PC-9 (cell line): ENCODE measurements around the gene PDXDC1. TPM values are rescaled to one million over a fixed set of nuclear protein-coding genes. Genes with fewer than 3 reads are reported as not detected.
"Not testable (repeated sequence)": the region's sequence is repeated elsewhere in the genome, so short reads cannot be mapped to it uniquely, and the experiment has no call there.

ENCODE experiments used
- BruUV-seq: library from RNA; stranded (reverse); fragments of 400-500 nt; replicated peaks from 2 replicates; lab custom pipeline; 2021; lab: Mats Ljungman, UMichigan
- CTCF ChIA-PET: fragments of 300-600 bp; sonication (Branson Sonifier 250); formaldehyde crosslinking; loops from one replicate; lab custom pipeline; 2022; ENCODE audit warnings: antibody characterized with exemption; lab: Charles Lee
- POLR2A ChIA-PET: fragments of 300-600 bp; sonication (Branson Sonifier 250); formaldehyde crosslinking; loops from one replicate; lab custom pipeline; 2022; ENCODE audit warnings: antibody characterized with exemption; ENCODE audit not compliant: unreplicated experiment; lab: Charles Lee
- DNase-seq, 2 experiments: peaks; one replicate each; pipeline versions ENCODE4 v3.0.0 to v3.0.0-alpha.2; 2015 to 2022; ENCODE audit warnings: mixed read lengths in 1 of 2
- H2AFZ ChIP-seq: fragments of 200-600 bp; sonication (generic); 2 replicates; pipeline ENCODE4 v1.8.1; 2017; ENCODE audit warnings: antibody characterized with exemption
- H3F3A ChIP-seq: fragments of 200-600 bp; sonication (generic); 2 replicates; pipeline ENCODE4 v1.8.1; 2017; ENCODE audit warnings: antibody characterized with exemption, mild to moderate bottlenecking, low read depth; ENCODE audit not compliant: insufficient read depth
- H3K27ac ChIP-seq: fragments of 200-600 bp; sonication (generic); 2 replicates; pipeline ENCODE4 v1.6.1; 2016; ENCODE audit warnings: mixed run types
- H3K27me3 ChIP-seq: fragments of 200-600 bp; sonication (generic); 2 replicates; pipeline ENCODE4 v1.6.1; 2016; ENCODE audit warnings: low read depth, mixed run types; ENCODE audit not compliant: insufficient read depth
- H3K36me3 ChIP-seq: fragments of 200-600 bp; sonication (generic); 2 replicates; pipeline ENCODE4 v1.6.1; 2016; ENCODE audit warnings: low read depth, mixed run types
- H3K4me1 ChIP-seq: fragments of 200-600 bp; sonication (generic); replicated peaks from 2 replicates; pipeline ENCODE4 v1.6.1; 2016; ENCODE audit warnings: mixed run types; ENCODE audit not compliant: insufficient read depth
- H3K4me2 ChIP-seq: fragments of 200-600 bp; sonication (generic); 2 replicates; pipeline ENCODE4 v1.6.1; 2017; ENCODE audit warnings: mixed run types
- H3K4me3 ChIP-seq: fragments of 200-600 bp; sonication (generic); 2 replicates; pipeline ENCODE4 v1.6.1; 2016; ENCODE audit warnings: mixed run types
- H3K79me2 ChIP-seq: fragments of 200-600 bp; sonication (generic); 2 replicates; pipeline ENCODE4 v1.6.1; 2017; ENCODE audit warnings: low read depth, mixed run types
- H3K9me2 ChIP-seq: fragments of 200-600 bp; sonication (generic); 2 replicates; pipeline ENCODE4 v1.8.1; 2017; ENCODE audit warnings: mild to moderate bottlenecking; ENCODE audit not compliant: insufficient read depth
- H3K9me3 ChIP-seq: fragments of 200-600 bp; sonication (generic); 2 replicates; pipeline ENCODE4 v1.8.1; 2016; ENCODE audit warnings: low read depth; ENCODE audit not compliant: insufficient read depth
- H4K20me1 ChIP-seq: fragments of 200-600 bp; sonication (generic); 2 replicates; pipeline ENCODE4 v1.8.1; 2017; ENCODE audit not compliant: insufficient read depth
- CTCF ChIP-seq: fragments of 200-600 bp; sonication (generic); conservative IDR thresholded peaks from 2 replicates; pipeline ENCODE4 v1.6.1; 2017; ENCODE audit warnings: mixed run types, antibody characterized with exemption, mild to moderate bottlenecking, moderate library complexity
- EZH2 ChIP-seq: fragments of 200-600 bp; sonication (generic); IDR thresholded peaks from 2 replicates; pipeline ENCODE4 v1.8.0; 2017; ENCODE audit warnings: antibody characterized with exemption, low read depth
- intact Hi-C: fragments of 100-400 bp; cut with micrococcal nuclease; formaldehyde crosslinking; loops from one replicate; pipeline ENCODE4 v1.10.0; 2022; ENCODE audit not compliant: unreplicated experiment
- total RNA-seq: library from RNA; stranded (reverse); gene quantifications from 2 replicates; pipeline ENCODE4 v1.2.3, GENCODE V29; 2021

Gene PDXDC1
- total RNA-seq, 1 experiment from 2014 or later = 120 TPM

GRCh38 chr16:15049581-15050180 lies 74.9 kb downstream of the PDXDC1 start:
- intact Hi-C loops = no loop called here

GRCh38 chr16:15050440-15050839 lies 75.6 kb downstream of the PDXDC1 start:
- peaks cover 11% of the 10 kb centered on the region for H3K79me2 ChIP-seq
- H3K4me2 ChIP-seq, CTCF ChIA-PET, H3K9me3 ChIP-seq, DNase-seq, BruUV-seq, H3K4me3 ChIP-seq, H2AFZ ChIP-seq, H4K20me1 ChIP-seq, H3K27me3 ChIP-seq, H3K27ac ChIP-seq, H3K4me1 ChIP-seq, H3K36me3 ChIP-seq, H3F3A ChIP-seq, intact Hi-C loops, POLR2A ChIA-PET, H3K9me2 ChIP-seq: not testable (repeated sequence)

More at GRCh38 chr16:15049581-15050180, 74.9 kb downstream of the PDXDC1 start:
- H4K20me1 ChIP-seq = no peaks in the 10 kb centered on the region
- no peaks in the 10 kb centered on the region for H3K9me2 ChIP-seq
- H3K27me3 ChIP-seq = no peaks in the 10 kb centered on the region
- 0 out of 2 replicates have a peak, but pooled peaks cover 3% of the 10 kb centered on the region for H3K79me2 ChIP-seq
- CTCF ChIA-PET = no interaction called here
- no peak overlapping the region for H3K27ac ChIP-seq
- H3K4me1 ChIP-seq = peaks cover 2% of the 10 kb centered on the region; the same call in 1 of the 2 replicates
- no peaks in the 10 kb centered on the region for H3K9me3 ChIP-seq
- H3F3A ChIP-seq = peaks cover 4% of the 10 kb centered on the region; the same call in 1 of the 2 replicates
- H2AFZ ChIP-seq = no peak overlapping the region
- H3K4me3 ChIP-seq = no peak overlapping the region
- H3K4me2 ChIP-seq = no peak overlapping the region
- POLR2A ChIA-PET = no interaction called here
- BruUV-seq = no TSS peak
- DNase-seq = no peak
- no peak for TF ChIP-seq CTCF
- no peak for TF ChIP-seq EZH2
- H3K36me3 ChIP-seq = no peaks in the 10 kb centered on the region

- H3K79me2 ChIP-seq = peaks cover 12% of the 10 kb centered on the region
- ChIA-PET POLR2A (no interaction called here), CTCF (interaction anchor here (0.6 kb wide), 1 partner anchor 337 kb away, joined by 4 read pairs; no protein-coding TSS in a partner anchor)
- H4K20me1 ChIP-seq = no peaks in the 10 kb centered on the region
- no peaks in the 10 kb centered on the region for H3K27me3 ChIP-seq
- no TSS peak for BruUV-seq
- TF ChIP-seq CTCF (no peak), EZH2 (no peak)
- H3K27ac ChIP-seq = no peak overlapping the region
- H3K9me3 ChIP-seq = no peaks in the 10 kb centered on the region
- H3K9me2 ChIP-seq = no peaks in the 10 kb centered on the region
- H3K36me3 ChIP-seq = no peaks in the 10 kb centered on the region
- H3K4me3 ChIP-seq = no peak overlapping the region
- no peak overlapping the region for H2AFZ ChIP-seq
- DNase-seq = no peak
- peaks cover 7% of the 10 kb centered on the region; the same call in 1 of the 2 replicates for H3F3A ChIP-seq
- H3K4me2 ChIP-seq = no peak overlapping the region
- peaks cover 10% of the 10 kb centered on the region for H3K4me1 ChIP-seq
- intact Hi-C loops = no loop called here
Measured at GRCh38 chr16:15051387-15051951, 76.6 kb downstream of the PDXDC1 start.
